ENCODE measurements around the gene STAB2.

DNA sequence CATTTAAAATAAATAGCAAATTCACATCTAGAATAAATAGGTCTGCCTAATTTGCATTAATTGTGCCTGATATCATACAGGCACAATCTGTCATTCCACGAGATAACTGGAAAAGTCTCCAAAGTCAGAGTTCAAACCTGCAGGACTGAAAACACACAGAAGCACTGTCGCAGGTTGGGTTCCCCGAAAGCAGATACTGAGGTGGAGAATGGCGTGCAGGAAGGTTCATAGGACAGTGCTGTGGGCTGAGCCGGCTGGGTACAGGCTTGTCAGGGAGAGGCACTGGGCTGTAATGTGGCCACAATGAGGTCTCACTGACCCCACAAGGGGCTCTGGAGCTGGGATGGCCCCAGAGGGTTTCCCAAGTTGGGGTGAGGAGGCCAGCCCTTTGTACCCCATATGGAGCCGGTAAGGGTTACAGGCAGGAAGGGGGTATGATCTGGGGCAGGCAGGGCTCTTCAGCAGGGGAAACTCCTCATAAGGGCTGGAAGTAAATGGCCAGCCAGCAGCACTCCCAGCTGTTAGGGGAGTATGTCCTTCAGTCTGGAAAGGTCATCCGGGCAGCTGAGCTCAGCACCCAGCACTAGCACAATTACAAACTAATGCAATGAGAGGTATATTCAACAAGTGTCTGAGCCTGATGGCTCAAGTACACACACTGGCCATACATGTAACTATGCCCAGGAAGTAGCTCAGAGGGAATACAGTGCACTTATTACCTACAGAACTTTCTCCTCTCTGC, 185.5 kb downstream of the STAB2 start:
- TF ChIP-seq, protein P1, sequence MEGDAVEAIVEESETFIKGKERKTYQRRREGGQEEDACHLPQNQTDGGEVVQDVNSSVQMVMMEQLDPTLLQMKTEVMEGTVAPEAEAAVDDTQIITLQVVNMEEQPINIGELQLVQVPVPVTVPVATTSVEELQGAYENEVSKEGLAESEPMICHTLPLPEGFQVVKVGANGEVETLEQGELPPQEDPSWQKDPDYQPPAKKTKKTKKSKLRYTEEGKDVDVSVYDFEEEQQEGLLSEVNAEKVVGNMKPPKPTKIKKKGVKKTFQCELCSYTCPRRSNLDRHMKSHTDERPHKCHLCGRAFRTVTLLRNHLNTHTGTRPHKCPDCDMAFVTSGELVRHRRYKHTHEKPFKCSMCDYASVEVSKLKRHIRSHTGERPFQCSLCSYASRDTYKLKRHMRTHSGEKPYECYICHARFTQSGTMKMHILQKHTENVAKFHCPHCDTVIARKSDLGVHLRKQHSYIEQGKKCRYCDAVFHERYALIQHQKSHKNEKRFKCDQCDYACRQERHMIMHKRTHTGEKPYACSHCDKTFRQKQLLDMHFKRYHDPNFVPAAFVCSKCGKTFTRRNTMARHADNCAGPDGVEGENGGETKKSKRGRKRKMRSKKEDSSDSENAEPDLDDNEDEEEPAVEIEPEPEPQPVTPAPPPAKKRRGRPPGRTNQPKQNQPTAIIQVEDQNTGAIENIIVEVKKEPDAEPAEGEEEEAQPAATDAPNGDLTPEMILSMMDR (IDR thresholded peaks at IDR 0.05), result no peak
- no peak for TF ChIP-seq POLR2A (IDR thresholded peaks at IDR 0.05)
